ENCODE results near the gene XRCC4.

The XRCC4 gene

DNA sequence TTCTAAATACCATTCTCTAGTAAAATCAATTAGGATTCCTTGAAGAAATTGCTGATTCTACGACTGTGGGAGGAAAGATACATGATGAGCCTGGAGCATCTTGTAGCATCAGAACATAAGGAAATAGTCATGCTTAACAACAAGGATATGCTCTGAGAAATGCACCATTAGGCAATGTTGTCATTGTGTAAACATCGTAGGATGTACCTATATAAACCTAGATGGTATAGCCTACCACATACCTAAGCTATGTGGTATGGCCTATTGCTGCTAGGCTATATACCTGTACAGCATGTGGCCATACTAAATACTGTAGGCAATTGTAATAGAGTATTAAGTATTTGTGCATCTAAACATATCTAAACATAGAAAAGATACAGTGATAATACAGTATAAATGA, 316.8 kb downstream of the XRCC4 start:
- DNase-seq = no peak

GRCh38 chr5:83396662-83397061, 319.3 kb downstream of the XRCC4 start:
- DNase-seq = no peak

GRCh38 chr5:83397658-83398057, 320.3 kb downstream of the XRCC4 start:
- no peak for DNase-seq

DNA sequence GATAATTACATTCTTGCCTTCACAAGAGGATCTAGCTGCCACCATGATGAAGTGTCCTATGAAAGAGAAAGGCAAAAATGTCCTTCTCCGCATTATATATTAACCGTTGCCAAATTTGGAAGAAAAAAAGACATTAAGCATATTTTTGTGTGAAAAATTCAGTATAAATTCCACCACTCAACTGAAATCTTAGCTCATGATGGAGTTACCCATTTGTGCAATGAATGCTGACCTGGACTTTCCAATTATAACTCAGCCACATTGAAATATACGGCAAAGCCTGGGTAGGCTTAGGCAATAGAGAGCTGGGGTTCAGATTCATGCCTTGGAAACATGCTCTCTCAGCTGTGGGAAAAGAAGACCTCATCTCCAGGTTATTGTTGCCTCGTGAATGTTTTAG, 322.9 kb downstream of the XRCC4 start:
- DNase-seq = no peak

DNA sequence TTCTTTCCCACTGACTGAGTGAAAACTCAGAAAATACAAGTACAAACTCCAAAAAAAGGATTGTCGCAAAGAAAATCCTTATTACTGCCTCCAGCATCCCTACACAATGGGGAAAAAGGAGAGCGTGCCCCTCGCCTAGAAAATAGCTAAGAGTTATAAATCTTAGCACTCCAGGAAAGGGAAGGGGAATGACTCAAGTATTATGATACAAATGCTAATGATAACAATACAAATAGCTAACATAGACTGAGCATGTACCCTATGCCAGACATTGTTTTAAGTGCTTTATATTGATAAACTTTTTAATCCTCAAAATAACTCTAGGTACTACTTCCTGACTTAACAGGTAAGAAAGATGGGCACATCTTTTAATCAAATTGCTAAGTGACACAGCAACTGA, 323.4 kb downstream of the XRCC4 start:
- no peak for DNase-seq

- no peak for DNase-seq
Observed at GRCh38 chr5:83401122-83401731, 323.9 kb downstream of the XRCC4 start.

DNA sequence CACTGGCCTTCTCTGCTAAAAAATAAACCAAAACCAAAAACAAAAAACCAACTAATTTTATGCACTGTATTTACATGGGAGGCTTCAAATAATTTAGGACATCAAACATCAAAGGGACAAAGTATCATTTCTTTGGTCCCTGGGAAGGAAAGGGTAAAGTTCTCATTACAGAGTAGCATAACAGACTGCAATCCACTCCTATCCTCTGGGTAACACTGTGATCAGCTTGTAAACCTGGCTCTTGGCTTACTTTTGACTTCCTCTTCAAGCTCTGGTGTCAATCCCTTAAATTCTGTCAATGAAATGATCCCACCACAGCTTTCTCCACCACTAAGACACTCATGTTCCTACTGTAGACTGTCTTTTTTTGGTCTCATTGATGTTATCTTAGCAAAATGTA, 324.4 kb downstream of the XRCC4 start:
- DNase-seq = no peak

All from AML-193 (cell line).